HFFc6 (cell line): ENCODE measurements around the gene RBM43. TPM values are rescaled to one million over a fixed set of nuclear protein-coding genes. Genes with fewer than 3 reads are reported as not detected.
A peak's percentile ranks its signal among the peaks of the same experiment; 100 is the strongest.
"Not testable (repeated sequence)": the region's sequence is repeated elsewhere in the genome, so short reads cannot be mapped to it uniquely, and the experiment has no call there.

ENCODE experiments used
- DNase-seq: peaks from one replicate; pipeline ENCODE4 v3.0.0-alpha.2; 2018
- H3K27ac Mint-ChIP-seq: 2 replicates; pipeline ENCODE4 v1.8.0; 2020; ENCODE audit warnings: mild to moderate bottlenecking, mixed read lengths
- H3K27me3 Mint-ChIP-seq: 2 replicates; pipeline ENCODE4 v1.8.0; 2021; ENCODE audit warnings: mild to moderate bottlenecking, moderate library complexity, mixed read lengths; ENCODE audit not compliant: insufficient read depth
- H3K36me3 Mint-ChIP-seq: 2 replicates; pipeline ENCODE4 v1.8.0; 2021; ENCODE audit warnings: low read depth, mixed read lengths
- H3K4me1 Mint-ChIP-seq: 2 replicates; pipeline ENCODE4 v1.8.0; 2020; ENCODE audit warnings: low read depth, mixed read lengths
- H3K4me3 Mint-ChIP-seq: 2 replicates; pipeline ENCODE4 v1.8.0; 2020; ENCODE audit warnings: mild to moderate bottlenecking, moderate library complexity, mixed read lengths
- H3K9me3 Mint-ChIP-seq: 2 replicates; pipeline ENCODE4 v1.8.0; 2020; ENCODE audit warnings: mild to moderate bottlenecking, mixed read lengths
- total RNA-seq, 6 experiments: library from RNA; stranded (reverse); fragmentation: NEBNext Ultra II Directional; extraction: Animal tissue kit (Norgen Biotek cat#: 25700); gene quantifications; 2 replicates in 1 of 6; 3 replicates in 5 of 6; pipeline ENCODE4 v1.2.3, GENCODE V29; 2021
- TF ChIP-seq, protein P1 (sequence below): fragments of 200-600 bp; sonication (generic); IDR thresholded peaks from 2 replicates; pipeline ENCODE4 v1.5.0; 2021; ENCODE audit warnings: antibody characterized with exemption, mild to moderate bottlenecking

The RBM43 gene
- total RNA-seq, 6 experiments from 2014 or later: 3.8 to 8.2 (median 6.4) TPM

- Mint-ChIP-seq H3K36me3 (no peaks in the 10 kb centered on the region), H3K4me1 (peaks cover 42% of the 10 kb centered on the region), H3K4me3 (no peak overlapping the region), H3K27ac (no peak overlapping the region), H3K27me3 (no peaks in the 10 kb centered on the region; the same call in 1 of the 2 replicates), H3K9me3 (no peaks in the 10 kb centered on the region)
- TF ChIP-seq, protein P1, sequence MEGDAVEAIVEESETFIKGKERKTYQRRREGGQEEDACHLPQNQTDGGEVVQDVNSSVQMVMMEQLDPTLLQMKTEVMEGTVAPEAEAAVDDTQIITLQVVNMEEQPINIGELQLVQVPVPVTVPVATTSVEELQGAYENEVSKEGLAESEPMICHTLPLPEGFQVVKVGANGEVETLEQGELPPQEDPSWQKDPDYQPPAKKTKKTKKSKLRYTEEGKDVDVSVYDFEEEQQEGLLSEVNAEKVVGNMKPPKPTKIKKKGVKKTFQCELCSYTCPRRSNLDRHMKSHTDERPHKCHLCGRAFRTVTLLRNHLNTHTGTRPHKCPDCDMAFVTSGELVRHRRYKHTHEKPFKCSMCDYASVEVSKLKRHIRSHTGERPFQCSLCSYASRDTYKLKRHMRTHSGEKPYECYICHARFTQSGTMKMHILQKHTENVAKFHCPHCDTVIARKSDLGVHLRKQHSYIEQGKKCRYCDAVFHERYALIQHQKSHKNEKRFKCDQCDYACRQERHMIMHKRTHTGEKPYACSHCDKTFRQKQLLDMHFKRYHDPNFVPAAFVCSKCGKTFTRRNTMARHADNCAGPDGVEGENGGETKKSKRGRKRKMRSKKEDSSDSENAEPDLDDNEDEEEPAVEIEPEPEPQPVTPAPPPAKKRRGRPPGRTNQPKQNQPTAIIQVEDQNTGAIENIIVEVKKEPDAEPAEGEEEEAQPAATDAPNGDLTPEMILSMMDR: peak; percentile 95
- peak; percentile 67 for DNase-seq
Observed at GRCh38 chr2:151238527-151239487, 22.9 kb downstream of the RBM43 start.

DNA sequence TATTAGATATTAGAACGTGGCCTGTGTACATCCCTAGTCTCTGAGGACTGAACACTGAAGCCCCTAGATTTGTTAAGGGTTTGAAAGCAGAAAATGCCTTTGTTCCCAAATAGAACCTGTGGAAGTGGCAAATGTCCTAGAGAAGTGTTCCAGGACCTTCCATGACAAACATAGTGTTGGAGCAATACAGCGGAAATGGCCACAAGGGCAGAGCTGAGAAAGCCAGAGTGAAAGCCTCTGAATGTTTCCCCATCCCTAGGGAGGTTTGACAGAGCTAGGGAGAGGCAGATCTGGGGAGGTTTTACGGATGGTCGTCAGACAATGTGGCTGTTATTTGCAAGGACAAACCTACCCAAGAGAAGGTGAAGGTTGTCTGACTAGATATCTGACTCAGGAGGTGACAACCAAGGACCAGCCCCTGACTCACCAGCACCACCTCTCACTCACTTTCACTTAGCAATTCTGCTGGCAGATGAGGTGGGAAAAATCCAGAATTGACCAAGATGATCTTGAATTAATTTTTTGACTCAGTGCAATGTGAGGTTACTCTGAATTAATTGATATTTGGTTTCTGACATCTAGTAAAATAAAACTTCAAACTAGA is 24.1 kb downstream of the RBM43 start:
- DNase-seq: no peak
- Mint-ChIP-seq H3K27me3 (no peaks in the 10 kb centered on the region; the same call in 1 of the 2 replicates), H3K27ac (no peak overlapping the region), H3K4me1 (peaks cover 42% of the 10 kb centered on the region), H3K4me3 (no peak overlapping the region), H3K9me3 (no peaks in the 10 kb centered on the region), H3K36me3 (no peaks in the 10 kb centered on the region)
- TF ChIP-seq, protein P1: no peak

DNA sequence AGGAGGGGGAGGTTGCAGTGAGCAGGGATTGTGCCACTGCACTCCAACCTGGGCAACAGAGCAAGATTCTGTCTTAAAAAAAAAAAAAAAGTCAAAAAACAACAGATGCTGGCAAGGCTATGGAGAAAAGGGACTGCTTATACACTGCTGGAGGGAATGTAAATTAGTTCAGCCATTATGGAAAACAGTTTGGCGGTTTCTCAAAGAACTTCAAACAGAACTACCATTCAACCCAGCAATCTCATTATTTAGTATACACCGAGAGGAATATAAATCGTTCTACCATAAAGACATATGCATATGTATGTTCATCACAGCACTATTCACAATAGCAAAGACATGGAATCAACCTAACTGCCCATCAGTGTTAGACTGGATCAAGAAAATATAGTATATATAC is 27.9 kb downstream of the RBM43 start:
- not testable (repeated sequence) for DNase-seq, H3K27me3 Mint-ChIP-seq, H3K4me3 Mint-ChIP-seq, H3K27ac Mint-ChIP-seq, H3K9me3 Mint-ChIP-seq, H3K36me3 Mint-ChIP-seq
- H3K4me1 Mint-ChIP-seq: peaks cover 21% of the 10 kb centered on the region

DNA sequence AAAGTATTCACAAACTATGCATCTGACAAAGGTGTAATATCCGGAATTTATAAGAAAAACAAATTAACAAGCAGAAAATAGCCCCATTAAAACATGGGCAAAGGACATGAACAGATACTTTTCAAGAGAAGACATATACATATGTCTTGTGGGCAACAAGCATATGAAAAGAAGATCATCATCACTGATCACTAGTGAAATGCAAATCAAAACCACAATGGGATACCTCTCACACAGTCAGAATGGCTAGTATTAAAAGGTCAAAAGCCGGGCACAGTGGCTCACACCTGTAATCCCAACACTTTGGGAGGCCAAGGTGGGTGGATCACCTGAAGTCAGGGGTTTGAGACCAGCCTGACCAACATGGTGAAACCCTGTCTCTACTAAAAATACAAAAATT is 28.4 kb downstream of the RBM43 start:
- H3K4me1 Mint-ChIP-seq: peaks cover 17% of the 10 kb centered on the region
- not testable (repeated sequence) for H3K27me3 Mint-ChIP-seq, H3K27ac Mint-ChIP-seq, H3K4me3 Mint-ChIP-seq, DNase-seq, H3K9me3 Mint-ChIP-seq, H3K36me3 Mint-ChIP-seq

- Mint-ChIP-seq H3K4me1 (peaks cover under 1% of the 10 kb centered on the region; the same call in 1 of the 2 replicates), H3K9me3 (no peaks in the 10 kb centered on the region), H3K27ac (no peak overlapping the region), H3K36me3 (no peaks in the 10 kb centered on the region), H3K4me3 (no peak overlapping the region), H3K27me3 (peaks cover 1% of the 10 kb centered on the region)
- TF ChIP-seq, protein P1: no peak
- DNase-seq: no peak
Observed at GRCh38 chr2:151230627-151231140, 31.0 kb downstream of the RBM43 start.

GRCh38 chr2:151228847-151229512 is 32.7 kb downstream of the RBM43 start:
- TF ChIP-seq, protein P1: no peak
- no peak overlapping the region for H3K27ac Mint-ChIP-seq
- H3K4me3 Mint-ChIP-seq: no peak overlapping the region
- no peak for DNase-seq
- H3K36me3 Mint-ChIP-seq: no peaks in the 10 kb centered on the region
- H3K27me3 Mint-ChIP-seq: peaks cover 2% of the 10 kb centered on the region
- no peaks in the 10 kb centered on the region for H3K9me3 Mint-ChIP-seq
- H3K4me1 Mint-ChIP-seq: no peaks in the 10 kb centered on the region
